Stimulated activated CD8-positive, alpha-beta memory T cell treated with anti-CD3 and anti-CD28 coated beads, Interleukin-7, amount 100 ng/mL, for 48 hours (primary cell): ENCODE data around the gene PLA2G5.
"Not testable (repeated sequence)": the region's sequence is repeated elsewhere in the genome, so short reads cannot be mapped to it uniquely, and the experiment has no call there.

ENCODE experiments used
- DNase-seq, 2 donors: peaks; one replicate each; pipeline ENCODE4 v3.0.0-alpha.2; 2020; ENCODE audit warnings: low read depth in 1 of 2; ENCODE audit errors: extremely low read depth in 1 of 2

Gene PLA2G5

DNA sequence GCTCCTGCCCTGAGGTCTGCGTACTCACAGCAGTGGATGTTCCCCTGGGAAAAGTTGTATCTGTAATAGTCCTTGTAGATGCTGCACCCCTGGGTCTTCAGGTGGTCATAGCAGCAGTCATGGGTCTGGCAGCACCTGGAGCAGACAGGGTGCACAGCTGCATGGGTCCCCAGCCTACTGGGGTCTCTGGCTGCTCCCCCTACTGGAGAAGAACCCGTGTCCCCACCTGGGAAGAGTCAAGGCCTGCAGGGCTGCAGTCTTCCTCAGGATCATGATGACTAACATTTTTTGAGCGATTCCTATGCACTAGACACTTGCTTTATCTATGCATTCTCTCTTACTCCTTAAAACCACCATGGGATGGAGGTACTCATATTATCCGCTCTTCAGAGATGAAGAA is 45.5 kb downstream of the PLA2G5 start:
- no peak for DNase-seq

DNA sequence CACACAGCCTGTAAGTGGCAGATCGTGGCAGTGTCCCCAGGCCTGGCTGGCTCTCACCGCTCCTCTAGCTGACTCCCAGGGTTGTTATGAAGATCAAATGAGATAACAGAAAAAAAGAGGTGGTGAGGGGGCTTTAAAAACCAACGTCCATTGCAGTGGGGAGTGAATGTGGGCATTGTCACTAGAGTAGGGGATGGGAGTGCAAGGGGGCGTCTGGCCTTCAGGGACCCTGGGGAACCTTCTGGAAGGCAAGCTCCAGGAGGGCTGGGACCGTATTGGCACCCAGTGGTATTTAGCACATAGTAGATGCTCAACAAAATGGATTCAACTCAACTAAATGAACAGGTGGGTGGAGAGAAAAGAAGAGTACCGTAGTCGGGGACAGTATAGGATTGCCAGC is 45.9 kb downstream of the PLA2G5 start:
- no peak for DNase-seq

DNA sequence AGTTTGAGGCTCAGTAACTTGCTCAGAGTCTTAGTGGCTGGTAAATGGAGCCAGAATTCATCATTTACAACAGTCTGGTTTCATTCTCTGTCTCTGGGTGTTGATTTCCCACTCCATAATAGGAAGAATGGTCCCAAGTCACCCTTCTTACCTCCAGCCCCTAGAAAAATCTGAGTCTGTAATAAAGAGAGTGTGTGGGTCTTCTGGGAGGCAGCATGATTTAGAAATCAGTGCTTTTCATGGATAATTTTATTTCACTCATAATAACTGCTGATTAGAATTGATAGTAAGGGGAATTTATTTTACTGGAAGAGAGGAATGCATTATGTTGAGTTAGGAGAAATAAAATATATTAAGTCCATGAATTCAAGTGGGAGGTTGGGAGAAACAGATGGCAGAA is 47.2 kb downstream of the PLA2G5 start:
- no peak for DNase-seq

DNA sequence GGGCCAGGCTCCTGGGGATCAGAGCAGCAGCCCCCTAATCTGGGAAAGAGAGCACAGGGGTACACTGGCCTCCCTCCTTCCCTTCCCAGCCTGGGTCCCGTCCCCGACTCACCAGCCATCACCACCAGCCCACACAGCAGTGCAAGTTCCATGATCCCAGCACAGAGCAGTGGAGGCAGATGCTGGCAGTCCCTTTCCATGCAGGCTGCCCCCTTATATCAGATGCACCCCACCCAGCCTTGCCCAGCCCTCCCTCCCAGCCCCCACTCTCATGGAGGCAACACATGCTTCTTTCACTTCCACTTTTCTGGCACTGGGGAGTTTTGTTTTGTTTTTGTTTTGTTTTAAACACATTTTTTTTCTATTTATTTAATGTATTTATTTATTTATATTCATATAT is 49.4 kb downstream of the PLA2G5 start, which contains the start of gene PLA2G2D:
TSS of gene PLA2G2D (minus strand) at position 190 of the 400 bp plus-strand sequence. CDS start at position 152, 38 bp downstream.
- no peak for DNase-seq

DNA sequence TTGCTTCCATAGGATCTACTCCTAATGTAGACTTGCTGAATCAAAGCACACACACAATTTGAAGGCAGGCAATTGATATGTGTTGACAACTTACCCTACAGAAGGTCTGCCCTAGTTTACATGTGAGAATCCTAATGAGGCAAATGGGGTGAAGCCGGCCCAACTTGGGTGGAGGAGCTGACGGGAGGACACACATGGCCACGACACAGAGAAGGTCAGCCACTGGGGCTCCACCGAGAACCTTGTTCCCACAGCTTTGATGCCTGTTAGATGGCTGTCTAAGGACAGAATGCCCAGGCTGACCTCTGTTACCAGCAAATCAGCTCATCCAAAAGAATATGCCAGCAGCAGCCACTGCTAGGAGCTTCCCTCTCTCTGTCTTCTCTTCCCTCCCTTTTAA is 50.8 kb downstream of the PLA2G5 start:
- no peak for DNase-seq

DNA sequence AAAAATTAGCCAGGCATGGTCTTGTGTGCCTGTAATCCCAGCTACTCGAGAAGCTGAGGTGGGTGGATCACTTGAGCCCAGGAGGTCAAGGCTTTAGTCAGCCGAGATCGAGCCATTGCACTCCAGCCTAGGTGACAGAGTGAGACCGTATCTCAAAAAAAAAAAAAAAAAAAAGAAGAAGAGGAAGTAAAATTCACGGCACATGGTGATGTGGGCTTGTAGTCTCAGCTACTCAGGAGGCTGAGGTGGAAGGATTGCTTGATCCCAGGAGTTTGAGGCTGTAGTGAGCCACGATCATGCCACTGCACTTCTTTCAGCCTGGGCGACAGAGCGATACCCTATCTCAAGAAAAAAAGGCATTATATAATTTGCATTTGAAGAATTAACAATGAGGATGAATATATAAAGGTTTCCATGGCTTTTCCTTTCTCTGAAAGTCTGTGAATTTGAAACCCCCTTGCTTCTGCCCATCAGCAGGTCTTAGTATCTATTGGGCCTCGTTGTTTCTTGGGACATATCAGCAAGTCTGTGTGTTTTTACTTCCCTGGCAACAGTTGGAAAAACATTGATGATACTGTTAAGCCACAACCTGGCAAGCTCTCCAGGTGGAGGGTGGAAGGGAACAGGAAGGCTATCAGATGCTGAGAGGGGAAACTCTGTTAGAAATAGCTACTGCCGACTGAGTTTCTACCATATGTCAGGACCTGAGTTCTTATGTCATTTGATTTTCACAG is 53.9 kb downstream of the PLA2G5 start:
- DNase-seq, result no peak

DNA sequence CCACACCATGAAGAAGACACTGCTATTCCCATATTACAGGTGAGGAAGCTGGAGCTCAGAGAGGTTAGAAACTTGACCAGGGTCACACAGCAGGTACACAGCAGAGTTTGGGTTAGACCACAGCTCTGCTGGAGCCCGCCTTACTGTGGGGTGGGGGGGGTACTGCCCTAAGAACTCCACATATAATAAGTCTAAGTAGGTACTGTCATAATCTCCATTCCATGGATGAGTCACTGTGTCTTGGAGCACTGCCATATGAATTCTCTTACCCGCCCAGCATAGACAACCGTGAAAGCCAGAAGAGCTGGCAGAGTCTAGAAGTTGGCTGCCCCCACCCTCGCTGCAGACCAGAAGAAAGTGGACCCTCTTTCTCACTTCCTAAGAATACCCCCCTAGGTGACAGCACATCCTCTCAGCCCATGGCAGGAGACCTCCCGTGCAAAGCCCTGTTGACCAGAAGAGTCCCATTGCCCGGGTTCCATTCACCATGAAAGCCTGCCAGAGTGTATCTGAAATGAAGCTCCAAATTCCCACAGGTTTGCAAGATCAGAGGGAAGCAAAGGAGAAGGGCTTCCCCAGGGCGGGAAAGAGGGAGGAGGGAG is 54.6 kb downstream of the PLA2G5 start:
- DNase-seq, result no peak

DNA sequence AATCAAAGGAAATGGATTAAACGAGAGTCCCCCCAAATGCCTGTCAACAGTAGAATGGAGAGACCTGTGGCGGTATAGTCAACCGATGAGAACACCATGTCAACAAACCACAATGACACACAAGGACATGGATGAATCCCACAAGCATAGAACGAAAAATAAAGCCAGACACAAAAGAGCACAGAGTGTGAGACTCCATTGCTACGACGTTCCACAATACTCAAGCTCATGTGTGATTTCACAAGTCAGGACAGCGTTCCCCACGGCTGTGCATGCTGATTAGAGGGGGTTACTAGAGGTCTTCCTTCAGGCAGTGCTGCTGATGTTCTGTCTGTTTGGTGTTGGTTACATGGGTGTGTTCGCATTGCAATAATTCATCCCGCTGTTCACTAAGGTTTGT is 55.1 kb downstream of the PLA2G5 start:
- no peak for DNase-seq

DNA sequence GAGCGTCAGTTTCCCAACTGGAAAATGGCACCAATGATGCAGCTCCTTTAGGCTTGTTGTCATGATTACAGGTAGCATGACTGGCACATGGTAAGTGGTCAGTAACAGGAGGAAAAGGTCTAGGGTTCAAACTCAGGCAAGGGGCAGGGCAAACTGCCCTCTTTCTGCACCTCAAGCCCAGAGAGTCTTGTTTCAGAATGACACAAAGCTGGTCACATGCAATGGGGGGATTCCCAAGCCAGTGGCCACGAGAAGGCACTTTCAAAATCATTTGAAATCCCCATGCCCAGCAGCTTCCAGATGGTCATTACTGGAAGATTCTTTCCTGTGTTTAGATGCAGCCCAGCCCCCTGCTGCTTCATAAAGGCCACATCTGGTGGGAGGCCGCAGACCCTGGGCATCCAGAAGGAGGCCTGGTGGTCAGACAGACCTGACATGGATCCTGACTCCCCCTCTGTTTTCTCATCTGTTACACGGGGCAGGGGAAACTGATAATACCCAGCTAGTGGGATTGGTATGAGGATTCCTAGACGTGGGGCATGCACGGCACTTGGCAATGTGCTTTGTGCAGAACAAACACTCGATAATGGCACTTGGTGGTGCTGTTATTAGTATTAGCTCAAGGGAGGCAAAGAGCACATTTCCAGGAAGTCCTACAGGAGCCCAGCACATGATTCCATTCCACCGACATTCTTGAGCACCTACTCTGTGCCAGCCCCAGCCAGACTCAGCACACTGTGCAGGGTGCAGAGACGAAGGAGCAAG is 56.2 kb downstream of the PLA2G5 start:
- DNase-seq, result no peak

DNA sequence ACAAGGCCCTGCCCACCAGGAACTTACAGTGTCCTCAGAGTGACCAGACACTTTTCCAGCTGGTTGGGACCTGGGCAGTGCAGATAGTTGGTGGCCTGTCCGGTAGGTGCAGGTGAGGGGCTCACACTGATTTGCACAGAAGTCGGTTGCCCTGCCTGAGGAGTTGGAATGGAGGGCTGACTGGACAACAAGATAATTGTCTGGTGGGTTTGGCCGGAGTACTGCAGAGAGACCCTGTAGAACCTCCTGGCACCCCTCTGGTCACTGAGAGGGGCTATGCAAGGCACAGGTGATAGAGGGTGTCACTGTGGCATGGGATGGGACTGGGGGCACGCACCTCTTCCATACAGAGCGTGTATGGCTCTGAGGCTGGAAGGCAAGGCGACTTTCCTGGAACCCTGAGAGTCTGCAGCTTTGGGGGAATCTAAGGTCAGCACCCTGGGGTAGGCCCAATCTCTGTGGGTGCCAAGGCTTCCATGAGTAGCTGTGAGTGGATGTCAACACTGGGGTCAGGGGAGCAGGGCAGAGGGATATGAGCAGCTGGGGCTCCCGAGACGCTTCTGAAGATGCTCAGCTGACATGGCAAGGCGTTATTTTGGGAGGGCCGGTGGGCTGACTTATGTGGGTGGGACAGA is 56.9 kb downstream of the PLA2G5 start:
- DNase-seq, result no peak

DNA sequence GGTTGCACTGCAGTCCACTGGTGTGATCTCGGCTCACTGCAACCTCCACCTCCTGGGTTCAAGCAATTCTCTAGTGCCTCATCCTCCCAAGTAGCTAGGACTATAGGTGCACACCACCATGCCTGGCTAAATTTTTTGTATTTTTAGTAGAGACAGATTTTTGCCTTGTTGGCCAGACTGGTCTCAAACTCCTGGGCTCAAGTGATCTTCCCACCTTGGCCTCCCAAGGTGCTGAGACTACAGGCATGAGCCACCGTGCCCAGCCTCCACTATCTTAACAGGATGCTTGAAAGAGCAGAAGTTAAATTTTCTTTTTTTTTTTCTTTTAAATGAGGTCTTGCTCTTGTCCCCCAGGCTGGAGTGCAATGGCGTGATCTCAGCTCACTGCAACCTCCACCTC is 60.5 kb downstream of the PLA2G5 start:
- DNase-seq, result not testable (repeated sequence)

DNA sequence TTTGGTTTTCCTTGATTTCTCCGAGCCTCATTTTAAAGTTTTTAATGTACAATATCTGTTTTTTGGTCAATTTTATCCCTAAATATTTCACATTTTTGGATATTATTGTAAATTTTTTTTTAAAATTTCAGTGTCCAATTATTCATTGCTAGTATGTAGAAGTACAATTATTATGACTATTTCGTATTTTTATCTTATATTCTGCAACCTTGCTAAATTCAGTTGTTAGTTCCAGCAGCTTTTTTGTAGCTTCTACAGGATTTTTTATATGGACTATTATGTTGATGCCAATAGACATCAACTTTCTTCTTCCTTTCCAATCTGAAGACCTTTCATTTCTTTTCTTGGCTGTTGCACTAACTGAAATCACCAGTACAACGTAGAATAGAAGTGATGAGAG is 65.0 kb downstream of the PLA2G5 start:
- no peak for DNase-seq

DNA sequence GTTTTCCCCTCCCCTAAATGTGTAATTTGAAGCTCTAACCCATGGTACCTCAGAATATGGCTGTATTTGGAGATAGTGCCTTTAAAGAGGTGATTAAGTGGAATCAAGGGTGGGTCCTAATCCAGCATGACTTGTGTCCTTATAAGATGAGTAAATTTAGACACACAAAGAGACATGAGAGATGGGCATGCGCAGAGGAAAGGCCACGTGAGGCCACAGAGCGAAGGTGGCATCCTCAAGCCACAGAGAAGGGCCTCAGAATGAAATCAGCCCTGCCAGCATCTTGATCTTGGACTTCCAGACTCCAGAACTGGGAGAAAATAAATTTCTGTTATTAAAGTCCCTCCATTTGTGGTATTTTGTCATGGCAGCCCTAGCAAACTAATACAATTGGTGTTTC is 66.3 kb downstream of the PLA2G5 start:
- no peak for DNase-seq

DNA sequence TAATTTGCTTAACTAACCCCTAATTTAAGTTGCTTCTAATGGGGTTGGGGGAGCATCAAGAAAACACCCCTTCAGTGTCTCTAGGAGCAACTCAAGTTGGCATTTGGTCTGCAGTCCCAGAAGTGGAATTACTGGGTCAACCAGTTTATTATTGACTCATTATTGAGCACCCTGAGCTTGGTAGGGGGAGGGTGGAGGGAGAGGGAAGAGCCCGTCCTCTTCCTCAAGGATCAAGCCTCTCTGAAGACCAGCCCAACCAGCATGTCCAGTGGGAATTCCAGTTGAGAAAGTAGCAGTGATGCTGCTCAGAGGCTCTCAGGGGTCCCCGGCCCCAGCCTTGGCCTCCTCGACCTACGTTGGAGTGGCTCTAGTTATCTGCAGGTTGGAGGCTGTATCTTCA is 67.1 kb downstream of the PLA2G5 start:
- no peak for DNase-seq

DNA sequence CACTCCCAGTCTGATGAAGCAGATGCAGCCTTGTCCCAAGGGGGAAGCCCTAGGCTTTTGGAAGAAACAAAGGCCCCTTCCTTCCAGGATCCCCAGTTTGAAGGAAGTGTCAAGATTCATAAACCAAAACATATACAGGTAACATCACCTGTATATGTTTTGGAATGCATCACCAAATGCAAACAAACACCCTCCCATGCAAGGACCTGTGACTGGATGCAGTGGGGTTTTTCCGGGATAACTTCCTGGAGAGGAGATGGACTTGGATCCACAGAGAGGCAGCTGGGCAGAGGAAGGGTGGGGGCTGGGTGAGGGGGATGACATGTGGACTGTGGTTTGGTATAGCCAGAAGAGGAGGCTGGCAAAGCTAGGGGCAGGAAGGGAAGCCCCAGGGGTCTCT is 67.6 kb downstream of the PLA2G5 start:
- DNase-seq, result no peak

DNA sequence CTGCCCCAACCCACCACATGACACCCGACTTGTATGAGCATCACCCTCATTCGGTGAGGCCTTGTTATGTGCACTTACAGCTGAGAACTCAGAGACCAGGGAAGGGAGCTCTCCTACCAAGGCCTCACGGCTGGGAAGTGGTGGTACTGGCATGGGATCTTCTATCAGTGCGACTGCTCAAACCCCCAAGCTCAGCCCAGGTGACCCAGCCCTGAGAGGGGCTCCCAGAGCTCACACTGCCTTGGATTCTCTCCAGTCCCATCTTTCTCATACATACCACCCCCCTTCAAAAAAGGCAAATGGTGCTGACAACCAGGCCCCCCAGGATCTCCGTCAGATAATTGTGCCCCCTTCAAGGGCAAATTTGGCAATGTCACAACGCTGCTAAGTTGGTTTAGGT is 68.4 kb downstream of the PLA2G5 start:
- DNase-seq, result no peak

DNA sequence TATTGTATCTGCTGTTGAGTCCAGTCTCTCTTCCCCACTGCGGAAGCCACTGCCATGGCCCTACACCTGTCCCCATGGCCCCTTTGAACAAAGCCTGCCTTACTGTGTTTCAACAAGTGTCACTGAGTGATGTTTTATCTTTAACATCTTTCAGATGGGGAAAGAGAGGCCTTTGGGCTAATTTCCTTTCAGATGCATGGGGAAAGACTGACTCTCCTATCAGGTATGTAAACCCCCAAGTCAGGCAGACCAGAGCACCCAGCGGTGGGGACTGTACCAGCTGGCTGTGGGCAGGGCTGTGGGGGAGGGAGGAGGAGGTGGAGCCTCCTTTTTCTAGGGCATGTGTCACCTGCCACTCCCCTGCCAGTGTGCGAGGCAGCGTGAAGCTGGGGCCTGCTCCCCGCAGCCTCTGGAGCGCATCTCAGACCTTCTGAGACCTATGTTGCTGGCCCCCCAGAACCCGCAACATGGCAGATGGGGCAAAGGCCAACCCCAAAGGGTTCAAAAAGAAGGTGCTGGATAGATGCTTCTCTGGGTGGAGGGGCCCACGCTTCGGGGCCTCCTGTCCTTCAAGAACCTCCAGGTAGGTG is 69.1 kb downstream of the PLA2G5 start, which contains the start of gene PLA2G2F:
TSS of gene PLA2G2F (plus strand) at position 363 of the 590 bp plus-strand sequence. CDS start at position 468, 105 bp downstream.
- DNase-seq, result no peak

DNA sequence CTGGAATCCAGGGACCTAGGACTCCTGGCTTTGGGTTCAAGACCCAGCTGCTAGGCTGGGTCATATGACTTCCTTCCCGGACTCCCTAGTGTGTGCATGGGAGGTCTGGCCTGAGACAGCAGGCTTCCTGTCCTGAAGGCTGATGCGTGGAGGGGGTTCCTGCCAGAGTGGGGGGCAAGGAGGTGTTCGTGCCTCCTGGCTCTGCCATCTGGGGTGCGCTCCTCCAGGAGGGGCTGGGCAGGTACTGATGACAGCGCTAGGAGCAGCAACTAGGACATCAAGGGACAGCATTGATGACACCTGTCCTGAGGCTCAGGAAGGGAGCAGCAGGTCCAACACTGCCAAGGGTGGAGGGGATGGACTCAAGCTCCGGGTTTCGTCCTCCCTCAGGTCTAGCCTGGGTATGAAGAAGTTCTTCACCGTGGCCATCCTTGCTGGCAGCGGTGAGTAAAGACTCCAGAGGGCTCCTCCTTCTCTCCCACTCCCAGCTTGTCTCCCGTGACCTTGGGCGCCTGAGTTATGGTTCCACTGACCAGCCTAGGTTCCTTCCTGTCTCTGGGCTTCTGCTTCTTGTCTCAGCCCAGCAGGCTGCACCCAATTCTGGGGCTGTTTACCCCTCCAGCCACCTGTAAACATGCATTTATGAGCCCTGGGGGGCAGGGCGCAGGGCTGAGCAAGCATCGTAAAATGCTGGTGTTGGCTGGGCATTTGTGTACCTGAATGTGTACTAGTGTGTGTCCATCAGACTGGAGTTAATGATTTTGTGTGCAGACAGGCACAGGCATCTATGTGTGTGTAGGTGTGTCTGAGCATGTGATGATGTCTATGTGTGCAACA is 70.0 kb downstream of the PLA2G5 start:
- DNase-seq, result no peak

DNA sequence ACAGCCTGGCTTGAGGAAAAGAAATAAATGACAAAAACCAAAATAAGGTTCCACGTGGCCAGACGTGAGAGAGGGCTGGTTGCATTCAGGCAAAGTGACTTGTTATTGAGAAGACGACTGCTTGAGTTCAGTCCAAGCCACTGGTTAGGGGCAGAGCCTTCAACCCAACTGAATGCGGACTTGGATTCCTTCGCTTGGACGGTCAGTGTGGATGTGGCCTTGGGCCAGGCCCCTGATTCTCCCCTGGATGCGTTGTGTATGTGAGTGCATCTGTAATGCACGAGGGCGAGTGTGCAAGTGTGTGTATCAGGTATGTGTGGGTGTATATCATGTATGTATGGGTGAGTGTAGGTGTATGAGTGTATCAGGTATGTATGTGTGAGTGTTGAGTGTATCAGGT is 71.0 kb downstream of the PLA2G5 start:
- DNase-seq, result no peak

DNA sequence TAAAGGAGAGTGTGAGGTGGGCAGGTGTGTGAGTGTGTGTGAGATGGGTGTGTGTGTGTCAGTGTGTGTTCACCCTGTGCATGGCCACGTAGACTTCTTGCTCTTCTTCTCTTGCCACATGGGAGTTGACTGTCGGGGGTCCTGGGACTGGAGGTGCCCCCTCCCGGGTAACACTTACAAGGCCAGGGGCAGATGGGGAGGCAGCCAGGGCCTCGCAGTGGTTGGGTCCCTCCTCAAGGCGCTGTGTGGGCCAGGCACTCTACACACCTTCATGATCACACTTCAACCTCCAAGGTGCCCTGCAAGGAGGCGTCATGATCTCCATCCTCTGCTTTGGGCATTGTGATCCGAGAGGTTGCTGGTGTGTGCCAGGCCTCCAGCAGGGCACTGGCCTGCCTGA is 71.5 kb downstream of the PLA2G5 start:
- DNase-seq, result no peak
